ENCODE measurements around the gene NBEAL2. TPM values are rescaled to one million over a fixed set of nuclear protein-coding genes. Genes with fewer than 3 reads are reported as not detected.
"Not testable (repeated sequence)": the region's sequence is repeated elsewhere in the genome, so short reads cannot be mapped to it uniquely, and the experiment has no call there.

NBEAL2 gene
- polyA plus RNA-seq, 4 donors = 15.0 to 50.5 (median 38.0) TPM

DNA sequence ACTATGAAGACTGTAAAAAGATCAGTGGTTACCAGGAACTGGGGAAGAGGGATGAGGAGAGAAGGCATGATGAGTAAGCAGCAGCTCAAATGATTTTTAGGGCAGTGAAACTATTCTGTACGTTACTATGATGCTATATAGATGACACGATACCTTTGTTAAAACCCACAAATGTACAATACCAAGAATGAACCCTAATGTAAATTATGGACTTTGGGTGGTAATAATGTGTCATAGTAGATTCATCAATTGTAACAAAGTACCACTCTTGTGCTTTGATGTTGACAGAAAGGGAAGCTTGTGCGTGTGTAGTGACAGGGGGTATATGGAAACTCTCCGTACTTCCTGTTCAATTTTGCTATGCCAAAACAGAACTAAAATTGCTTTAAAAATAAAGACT, 51.6 kb downstream of the NBEAL2 start:
- not testable (repeated sequence) for DNase-seq (ENCODE audit: low read depth in 4 of 4, low spot score in 3 of 4)

DNA sequence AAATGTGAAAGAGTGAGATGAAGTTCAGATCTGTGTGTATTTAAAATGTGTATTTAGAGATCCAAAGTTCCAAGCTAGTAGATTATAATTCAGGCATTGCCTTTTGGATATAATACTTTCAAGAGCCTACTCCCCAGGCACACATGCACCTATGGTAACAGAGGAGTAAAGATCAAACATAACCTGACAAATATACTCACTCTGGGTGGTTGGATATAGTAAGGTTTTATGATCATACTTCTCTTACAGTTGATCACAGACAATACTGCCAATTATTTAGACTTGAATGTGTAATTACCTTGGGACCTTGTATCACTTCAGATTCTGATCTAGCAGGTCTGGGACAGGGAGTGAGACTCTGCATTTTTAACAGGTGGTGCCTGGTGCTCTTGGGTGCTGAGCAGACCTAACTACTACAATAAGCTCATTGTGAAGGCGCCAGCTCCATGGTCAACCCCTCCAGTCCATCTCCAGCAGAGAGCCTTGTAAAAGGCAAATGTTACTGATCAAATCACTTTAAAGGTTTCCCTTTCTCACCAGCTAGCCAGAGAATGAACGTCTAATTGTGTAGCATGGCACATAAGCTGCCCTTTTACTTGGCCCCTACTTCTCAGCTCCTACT, 55.5 kb downstream of the NBEAL2 start:
- DNase-seq (ENCODE audit: low read depth in 4 of 4, low spot score in 3 of 4) = no peak

GRCh38 chr3:47035645-47036044, 56.2 kb downstream of the NBEAL2 start:
- DNase-seq (ENCODE audit: low read depth in 4 of 4, low spot score in 3 of 4) = no peak

- DNase-seq (ENCODE audit: low read depth in 4 of 4, low spot score in 3 of 4) = no peak
Observed at GRCh38 chr3:47036145-47036544, 56.7 kb downstream of the NBEAL2 start.

- DNase-seq (ENCODE audit: low read depth in 4 of 4, low spot score in 3 of 4) = not testable (repeated sequence)
Observed at GRCh38 chr3:47037302-47037701, 57.8 kb downstream of the NBEAL2 start.

GRCh38 chr3:47041114-47041513, 61.6 kb downstream of the NBEAL2 start:
- DNase-seq (ENCODE audit: low read depth in 4 of 4, low spot score in 3 of 4) = no peak

- peak in 1 of 4 donors; percentile 7 for DNase-seq (ENCODE audit: low read depth in 4 of 4, low spot score in 3 of 4)
Observed at GRCh38 chr3:47042231-47042791, 62.8 kb downstream of the NBEAL2 start.

DNA sequence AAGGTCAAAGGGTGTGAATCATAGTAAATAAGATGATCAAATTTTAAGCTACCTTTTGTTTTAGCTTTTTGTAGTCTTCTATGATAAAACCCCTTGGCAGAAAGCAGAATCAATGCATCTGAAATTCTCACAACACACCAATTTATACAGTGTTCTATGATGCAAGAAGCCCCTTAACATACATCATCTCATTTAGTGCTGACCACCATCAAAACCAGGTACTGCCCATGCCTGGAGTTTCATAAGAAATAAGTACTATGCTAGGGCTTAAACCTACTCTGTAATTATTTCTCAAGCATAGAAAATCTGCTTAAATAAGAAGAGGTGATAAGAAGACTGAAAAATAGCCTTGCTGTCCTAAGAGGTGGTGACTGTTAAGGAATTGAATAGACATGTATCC, 67.6 kb downstream of the NBEAL2 start:
- no peak for DNase-seq (ENCODE audit: low read depth in 4 of 4, low spot score in 3 of 4)

DNA sequence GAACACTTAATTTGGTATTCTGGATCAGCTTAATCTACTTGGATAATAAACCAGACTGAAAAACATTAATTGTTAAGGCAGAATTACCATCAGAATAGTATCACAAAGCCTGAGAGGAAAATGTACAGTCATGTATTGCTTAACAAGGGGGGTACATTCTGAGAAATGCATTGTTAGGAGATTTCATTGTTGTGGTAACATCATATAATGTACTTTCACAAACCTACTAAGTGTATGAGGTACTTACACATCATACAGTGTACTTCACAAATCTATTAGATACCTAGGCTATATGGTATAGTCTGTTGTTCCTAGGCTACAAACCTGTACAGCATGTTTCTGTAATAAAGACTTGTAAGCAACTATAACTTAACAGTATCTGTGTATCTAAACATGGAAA, 68.2 kb downstream of the NBEAL2 start:
- DNase-seq (ENCODE audit: low read depth in 4 of 4, low spot score in 3 of 4) = no peak

DNA sequence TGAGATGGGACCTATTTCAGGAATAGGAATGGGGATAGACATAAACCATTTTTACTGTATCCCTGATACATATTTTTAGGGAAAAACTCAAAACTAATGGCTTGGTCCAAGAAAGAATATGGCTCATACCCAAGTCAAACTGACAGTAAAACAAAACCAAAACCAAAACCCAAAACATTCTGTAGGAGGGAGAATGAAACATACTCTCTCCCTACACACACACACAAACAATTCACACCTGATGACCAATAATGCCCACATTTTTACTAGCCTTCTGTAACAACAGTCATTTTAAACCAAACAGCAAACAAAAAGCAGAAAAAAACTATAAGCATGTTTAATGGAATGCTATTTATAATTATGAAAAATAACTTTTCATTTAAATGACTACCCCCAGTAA, 74.9 kb downstream of the NBEAL2 start:
- no peak for DNase-seq (ENCODE audit: low read depth in 4 of 4, low spot score in 3 of 4)

GRCh38 chr3:47056705-47057104, 77.2 kb downstream of the NBEAL2 start:
- no peak for DNase-seq (ENCODE audit: low read depth in 4 of 4, low spot score in 3 of 4)

DNA sequence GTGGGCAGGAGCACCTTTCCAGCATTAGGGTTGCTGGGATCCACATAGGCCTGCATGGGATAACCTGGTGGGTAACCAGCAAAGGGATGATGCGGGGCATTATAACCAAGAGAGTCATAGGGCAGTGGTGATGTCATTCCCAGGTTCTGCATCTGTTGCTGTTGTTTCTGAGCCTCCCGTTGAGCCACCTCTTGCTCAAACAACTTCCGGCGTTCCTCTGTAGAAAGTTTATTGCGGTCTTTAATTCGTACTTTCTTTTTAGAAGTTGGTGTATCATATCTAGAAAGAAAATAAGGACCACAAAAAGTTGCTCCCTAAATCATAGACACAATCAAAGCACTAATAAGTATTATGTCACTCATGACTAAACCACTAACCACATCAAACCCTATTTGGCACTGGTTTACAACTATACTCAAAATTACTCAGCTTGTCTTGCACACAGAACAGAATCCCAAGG, 77.8 kb downstream of the NBEAL2 start:
- DNase-seq (ENCODE audit: low read depth in 4 of 4, low spot score in 3 of 4) = no peak

Other genes with a start within 250 kb of the NBEAL2 start
- gene MYL3, start 116.2 kb upstream of the NBEAL2 start, polyA plus RNA-seq (ENCODE audit: insufficient read length in 4 of 4) = 10 to 100 TPM in 3 of 4 donors, 1 to 10 TPM in 1; 8.9 to 23.7 (median 21.1) TPM
- 100 to 1,000 TPM in 3 of 4 donors, 10 to 100 TPM in 1; 48.6 to 247 (median 162) TPM for gene PTH1R, start 101.9 kb upstream of the NBEAL2 start, polyA plus RNA-seq (ENCODE audit: insufficient read length in 4 of 4)
- 10 to 100 TPM; 38.9 to 54.5 (median 51.5) TPM for gene CCDC12, start 2.9 kb upstream of the NBEAL2 start, polyA plus RNA-seq (ENCODE audit: insufficient read length in 4 of 4)
- 10 to 100 TPM; 62.7 to 73.8 (median 66.8) TPM for gene SETD2, start 184.4 kb downstream of the NBEAL2 start, polyA plus RNA-seq (ENCODE audit: insufficient read length in 4 of 4)